HFFc6 (cell line): ENCODE data around the gene MELK. TPM values are rescaled to one million over a fixed set of nuclear protein-coding genes. Genes with fewer than 3 reads are reported as not detected.
"Not testable (repeated sequence)": the region's sequence is repeated elsewhere in the genome, so short reads cannot be mapped to it uniquely, and the experiment has no call there.

Experiments used
- DNase-seq: peaks from one replicate; pipeline ENCODE4 v3.0.0-alpha.2; 2018
- H3K27ac Mint-ChIP-seq: 2 replicates; pipeline ENCODE4 v1.8.0; 2020; ENCODE audit warnings: mild to moderate bottlenecking, mixed read lengths
- H3K27me3 Mint-ChIP-seq: 2 replicates; pipeline ENCODE4 v1.8.0; 2021; ENCODE audit warnings: mild to moderate bottlenecking, moderate library complexity, mixed read lengths; ENCODE audit not compliant: insufficient read depth
- H3K36me3 Mint-ChIP-seq: 2 replicates; pipeline ENCODE4 v1.8.0; 2021; ENCODE audit warnings: low read depth, mixed read lengths
- H3K4me1 Mint-ChIP-seq: 2 replicates; pipeline ENCODE4 v1.8.0; 2020; ENCODE audit warnings: low read depth, mixed read lengths
- H3K4me3 Mint-ChIP-seq: 2 replicates; pipeline ENCODE4 v1.8.0; 2020; ENCODE audit warnings: mild to moderate bottlenecking, moderate library complexity, mixed read lengths
- H3K9me3 Mint-ChIP-seq: 2 replicates; pipeline ENCODE4 v1.8.0; 2020; ENCODE audit warnings: mild to moderate bottlenecking, mixed read lengths
- total RNA-seq, 6 experiments: library from RNA; stranded (reverse); fragmentation: NEBNext Ultra II Directional; extraction: Animal tissue kit (Norgen Biotek cat#: 25700); gene quantifications; 2 replicates in 1 of 6; 3 replicates in 5 of 6; pipeline ENCODE4 v1.2.3, GENCODE V29; 2021
- TF ChIP-seq, protein P1 (sequence below): fragments of 200-600 bp; sonication (generic); IDR thresholded peaks from 2 replicates; pipeline ENCODE4 v1.5.0; 2021; ENCODE audit warnings: antibody characterized with exemption, mild to moderate bottlenecking

MELK gene
- total RNA-seq, 6 experiments from 2014 or later: 16.6 to 40.5 (median 35.6) TPM

- TF ChIP-seq, protein P1, sequence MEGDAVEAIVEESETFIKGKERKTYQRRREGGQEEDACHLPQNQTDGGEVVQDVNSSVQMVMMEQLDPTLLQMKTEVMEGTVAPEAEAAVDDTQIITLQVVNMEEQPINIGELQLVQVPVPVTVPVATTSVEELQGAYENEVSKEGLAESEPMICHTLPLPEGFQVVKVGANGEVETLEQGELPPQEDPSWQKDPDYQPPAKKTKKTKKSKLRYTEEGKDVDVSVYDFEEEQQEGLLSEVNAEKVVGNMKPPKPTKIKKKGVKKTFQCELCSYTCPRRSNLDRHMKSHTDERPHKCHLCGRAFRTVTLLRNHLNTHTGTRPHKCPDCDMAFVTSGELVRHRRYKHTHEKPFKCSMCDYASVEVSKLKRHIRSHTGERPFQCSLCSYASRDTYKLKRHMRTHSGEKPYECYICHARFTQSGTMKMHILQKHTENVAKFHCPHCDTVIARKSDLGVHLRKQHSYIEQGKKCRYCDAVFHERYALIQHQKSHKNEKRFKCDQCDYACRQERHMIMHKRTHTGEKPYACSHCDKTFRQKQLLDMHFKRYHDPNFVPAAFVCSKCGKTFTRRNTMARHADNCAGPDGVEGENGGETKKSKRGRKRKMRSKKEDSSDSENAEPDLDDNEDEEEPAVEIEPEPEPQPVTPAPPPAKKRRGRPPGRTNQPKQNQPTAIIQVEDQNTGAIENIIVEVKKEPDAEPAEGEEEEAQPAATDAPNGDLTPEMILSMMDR: no peak
- DNase-seq: no peak
- H3K4me1 Mint-ChIP-seq: no peaks in the 10 kb centered on the region; the same call in 1 of the 2 replicates
- H3K27me3 Mint-ChIP-seq: peaks cover 3% of the 10 kb centered on the region
- no peak overlapping the region for H3K4me3 Mint-ChIP-seq
- no peak overlapping the region for H3K27ac Mint-ChIP-seq
- no peaks in the 10 kb centered on the region for H3K36me3 Mint-ChIP-seq
- no peaks in the 10 kb centered on the region for H3K9me3 Mint-ChIP-seq
These were observed 30.3 kb upstream of the MELK start for GRCh38 chr9:36542355-36542754.

DNA sequence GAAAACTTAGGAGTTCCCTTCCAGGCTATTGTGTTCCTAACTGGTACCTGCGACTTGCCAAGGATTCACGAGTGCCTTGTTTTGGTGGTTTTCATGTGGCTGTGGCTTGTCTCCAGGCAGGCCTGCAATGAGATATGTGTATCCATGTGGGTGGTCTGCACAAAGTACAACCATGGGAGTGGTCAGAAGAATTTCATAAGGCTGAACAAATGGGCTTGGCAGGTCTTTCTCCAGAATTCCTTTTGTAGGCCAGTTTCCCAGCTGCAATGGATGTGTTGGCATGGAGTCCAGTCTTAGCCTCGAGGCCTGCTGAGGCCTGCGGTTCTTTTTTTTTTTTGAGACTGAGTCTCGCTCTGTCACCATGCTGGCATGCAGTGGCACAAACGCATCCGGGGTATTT, 28.8 kb upstream of the MELK start:
- Mint-ChIP-seq H3K9me3 (no peaks in the 10 kb centered on the region), H3K4me3 (no peak overlapping the region), H3K4me1 (no peaks in the 10 kb centered on the region; the same call in 1 of the 2 replicates), H3K36me3 (no peaks in the 10 kb centered on the region), H3K27ac (no peak overlapping the region), H3K27me3 (peaks cover 6% of the 10 kb centered on the region)
- TF ChIP-seq, protein P1: no peak
- DNase-seq: peak; percentile 6

- H3K27ac Mint-ChIP-seq: no peak overlapping the region
- H3K27me3 Mint-ChIP-seq: peaks cover 8% of the 10 kb centered on the region
- TF ChIP-seq, protein P1: no peak
- no peaks in the 10 kb centered on the region for H3K36me3 Mint-ChIP-seq
- H3K9me3 Mint-ChIP-seq: no peaks in the 10 kb centered on the region
- DNase-seq: no peak
- H3K4me3 Mint-ChIP-seq: no peak overlapping the region
- H3K4me1 Mint-ChIP-seq: peaks cover 12% of the 10 kb centered on the region; the same call in 1 of the 2 replicates
These were observed 25.1 kb upstream of the MELK start for GRCh38 chr9:36547598-36547997.

DNA sequence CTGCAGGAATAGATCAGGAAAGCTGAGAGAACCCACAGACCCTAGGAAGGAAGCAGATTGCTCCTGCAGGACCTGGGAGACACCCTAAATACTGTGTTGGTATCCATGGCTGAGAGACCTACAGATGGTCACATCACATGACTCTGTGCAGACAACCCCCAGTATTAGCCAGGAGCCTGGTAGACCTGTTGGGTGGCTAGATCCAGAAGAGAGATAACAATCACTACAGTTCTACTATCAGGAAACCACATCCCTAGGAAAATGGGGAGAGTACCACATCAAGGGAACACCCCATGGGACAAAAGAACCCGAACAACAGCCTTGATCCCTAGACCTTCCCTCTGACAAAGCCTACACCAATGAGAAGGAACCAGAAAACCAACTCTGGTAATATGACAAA, 24.2 kb upstream of the MELK start:
- Mint-ChIP-seq H3K36me3 (no peaks in the 10 kb centered on the region), H3K4me3 (no peak overlapping the region), H3K9me3 (no peaks in the 10 kb centered on the region), H3K27me3 (peaks cover 8% of the 10 kb centered on the region), H3K4me1 (peaks cover 12% of the 10 kb centered on the region; the same call in 1 of the 2 replicates), H3K27ac (no peak overlapping the region)
- TF ChIP-seq, protein P1: no peak
- no peak for DNase-seq

DNA sequence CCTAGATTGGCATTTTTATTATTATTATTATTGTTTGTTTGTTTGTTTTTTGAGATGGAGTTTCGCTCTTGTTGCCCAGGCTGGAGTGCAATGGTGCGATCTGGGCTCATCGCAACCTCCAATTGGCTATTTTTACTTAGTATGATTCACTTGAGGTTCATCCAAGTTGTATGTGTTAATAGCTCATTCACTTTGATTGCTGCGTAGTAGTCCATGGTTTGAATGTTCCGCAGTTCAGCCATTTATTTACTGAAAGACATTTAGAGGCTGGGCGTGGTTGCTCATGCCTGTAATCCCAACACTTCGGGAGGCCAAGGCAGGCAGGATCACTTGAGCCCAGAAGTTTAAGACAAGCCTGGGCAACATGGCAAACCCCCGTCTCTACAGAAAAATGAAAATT, 22.6 kb upstream of the MELK start:
- no peaks in the 10 kb centered on the region for H3K36me3 Mint-ChIP-seq
- H3K27ac Mint-ChIP-seq: no peak overlapping the region; the same call in 1 of the 2 replicates
- no peak for DNase-seq
- H3K4me1 Mint-ChIP-seq: peaks cover 12% of the 10 kb centered on the region; the same call in 1 of the 2 replicates
- TF ChIP-seq, protein P1: no peak
- no peak overlapping the region for H3K4me3 Mint-ChIP-seq
- H3K27me3 Mint-ChIP-seq: peaks cover 8% of the 10 kb centered on the region
- no peaks in the 10 kb centered on the region for H3K9me3 Mint-ChIP-seq

GRCh38 chr9:36550631-36551098, 22.0 kb upstream of the MELK start:
- peak overlapping the region; percentile 42; the same call in 1 of the 2 replicates for H3K27ac Mint-ChIP-seq
- not testable (repeated sequence) for H3K27me3 Mint-ChIP-seq, H3K9me3 Mint-ChIP-seq, H3K4me3 Mint-ChIP-seq, H3K36me3 Mint-ChIP-seq, DNase-seq
- H3K4me1 Mint-ChIP-seq: peaks cover 15% of the 10 kb centered on the region
